IMR-90 (cell line): ENCODE results near the gene LCP1. TPM values are rescaled to one million over a fixed set of nuclear protein-coding genes. Genes with fewer than 3 reads are reported as not detected.

Experiments
- ATAC-seq: fragments of 200-7000 bp; cut with Tn5 transposase; 2 replicates; pipeline ENCODE4 v1.9.1; 2020; ENCODE audit warnings: low read depth, mild to moderate bottlenecking, moderate library complexity
- BruUV-seq: library from RNA; stranded (reverse); fragments of 400-500 nt; replicated peaks from 2 replicates; lab custom pipeline; 2021; lab: Mats Ljungman, UMichigan
- CTCF ChIA-PET: fragments of 300-600 bp; formaldehyde crosslinking; extraction: SDS; loops from one replicate; lab custom pipeline; 2021; ENCODE audit warnings: antibody characterized with exemption; lab: Yijun Ruan, JAX
- POLR2A ChIA-PET: fragments of 300-600 bp; sonication (Branson Sonifier 250); formaldehyde crosslinking; loops from one replicate; lab custom pipeline; 2022; ENCODE audit warnings: antibody characterized with exemption; ENCODE audit not compliant: unreplicated experiment; lab: Charles Lee
- DNase-seq: peaks from one replicate; pipeline ENCODE4 v3.0.0; 2013
- H2AFZ ChIP-seq: replicated peaks from 2 replicates; pipeline ENCODE3; 2013; ENCODE audit warnings: low read length, mild to moderate bottlenecking; ENCODE audit not compliant: poor library complexity
- H2AK5ac ChIP-seq: 2 replicates; pipeline ENCODE4 v1.6.1; 2013; ENCODE audit warnings: low read depth, low read length, inconsistent platforms
- H2AK9ac ChIP-seq: replicated peaks from 2 replicates; pipeline ENCODE3; 2013; ENCODE audit warnings: mild to moderate bottlenecking, low read depth, low read length, moderate library complexity; ENCODE audit not compliant: poor library complexity
- H2BK120ac ChIP-seq: 2 replicates; pipeline ENCODE4 v1.6.1; 2013; ENCODE audit warnings: low read depth, low read length, inconsistent platforms
- H2BK15ac ChIP-seq: 3 replicates; pipeline ENCODE4 v1.6.1; 2013; ENCODE audit warnings: low read depth, low read length, inconsistent platforms
- H2BK20ac ChIP-seq: 2 replicates; pipeline ENCODE4 v1.6.1; 2013; ENCODE audit warnings: low read depth, mild to moderate bottlenecking, inconsistent platforms, low read length, moderate library complexity
- H2BK5ac ChIP-seq: 2 replicates; pipeline ENCODE4 v1.6.1; 2013; ENCODE audit warnings: mild to moderate bottlenecking, low read depth, low read length, inconsistent platforms; ENCODE audit not compliant: poor library complexity, severe bottlenecking
- H3K14ac ChIP-seq: replicated peaks from 2 replicates; pipeline ENCODE4 v1.6.1; 2013; ENCODE audit warnings: low read depth, low read length, inconsistent platforms
- H3K18ac ChIP-seq: 2 replicates; pipeline ENCODE4 v1.6.1; 2013; ENCODE audit warnings: low read depth, low read length, control low read depth
- H3K23ac ChIP-seq: 2 replicates; pipeline ENCODE4 v1.6.1; 2013; ENCODE audit warnings: low read depth, low read length, inconsistent platforms
- H3K27ac ChIP-seq: 2 replicates; pipeline ENCODE4 v1.5.1; 2013; ENCODE audit warnings: mild to moderate bottlenecking, control low read depth, low read length; ENCODE audit not compliant: insufficient read depth
- H3K27me3 ChIP-seq: 2 replicates; pipeline ENCODE4 v1.6.1; 2013; ENCODE audit warnings: low read length; ENCODE audit not compliant: control insufficient read depth, insufficient read depth
- H3K36me3 ChIP-seq: 2 replicates; pipeline ENCODE4 v1.6.1; 2013; ENCODE audit warnings: low read length, mixed read lengths; ENCODE audit not compliant: control insufficient read depth, insufficient read depth
- H3K4ac ChIP-seq: 2 replicates; pipeline ENCODE4 v1.6.1; 2013; ENCODE audit warnings: low read depth, low read length, inconsistent platforms
- H3K4me1 ChIP-seq: 2 replicates; pipeline ENCODE4 v1.6.1; 2013; ENCODE audit warnings: low read length, mixed read lengths; ENCODE audit not compliant: control insufficient read depth, insufficient read depth
- H3K4me2 ChIP-seq: 2 replicates; pipeline ENCODE4 v1.6.1; 2013; ENCODE audit warnings: low read depth, mild to moderate bottlenecking, control low read depth, low read length, moderate library complexity
- H3K4me3 ChIP-seq: 2 replicates; pipeline ENCODE4 v1.5.1; 2013; ENCODE audit warnings: low read depth, mild to moderate bottlenecking, control low read depth, low read length, moderate library complexity; ENCODE audit not compliant: insufficient read depth
- H3K56ac ChIP-seq: 2 replicates; pipeline ENCODE4 v1.6.1; 2013; ENCODE audit warnings: low read length, inconsistent platforms; ENCODE audit not compliant: insufficient read depth; ENCODE audit errors: extremely low read depth
- H3K79me1 ChIP-seq, 2 experiments: 2 replicates each; pipeline ENCODE4 v1.6.1; 2013; ENCODE audit warnings: low read length in 2 of 2, inconsistent platforms in 1 of 2, low read depth in 1 of 2
- H3K9ac ChIP-seq: 2 replicates; pipeline ENCODE4 v1.6.1; 2013; ENCODE audit warnings: low read depth, low read length, control low read depth
- H3K9me1 ChIP-seq: 2 replicates; pipeline ENCODE4 v1.6.1; 2013; ENCODE audit warnings: low read length, inconsistent platforms; ENCODE audit not compliant: insufficient read depth
- H3K9me3 ChIP-seq: 2 replicates; pipeline ENCODE4 v1.6.1; 2013; ENCODE audit warnings: low read length; ENCODE audit not compliant: control insufficient read depth, insufficient read depth
- H4K20me1 ChIP-seq: 2 replicates; pipeline ENCODE4 v1.6.1; 2013; ENCODE audit warnings: low read length, inconsistent platforms; ENCODE audit not compliant: insufficient read depth
- H4K5ac ChIP-seq: 2 replicates; pipeline ENCODE4 v1.6.1; 2013; ENCODE audit warnings: mild to moderate bottlenecking, low read depth, low read length, control low read depth
- H4K8ac ChIP-seq, 2 experiments: 2 replicates each; pipeline ENCODE4 v1.6.1; 2013; ENCODE audit warnings: low read depth in 2 of 2, low read length in 2 of 2, control low read depth in 1 of 2, inconsistent platforms in 1 of 2
- H4K91ac ChIP-seq: 2 replicates; pipeline ENCODE4 v1.6.1; 2013; ENCODE audit warnings: low read depth, low read length, inconsistent platforms; ENCODE audit not compliant: insufficient read depth
- BHLHE40 ChIP-seq: fragments of 150-350 bp; IDR thresholded peaks from 2 replicates; pipeline ENCODE4 v1.6.1; 2016; ENCODE audit warnings: mild to moderate bottlenecking, low read depth, low read length
- CEBPB ChIP-seq: IDR thresholded peaks from 2 replicates; pipeline ENCODE4 v1.6.1; 2012; ENCODE audit warnings: low read depth, low read length, improper control_type of control experiment
- CHD1 ChIP-seq: IDR thresholded peaks from 2 replicates; pipeline ENCODE4 v1.6.1; 2012; ENCODE audit warnings: low read depth, low read length, improper control_type of control experiment
- CTCF ChIP-seq: conservative IDR thresholded peaks from 2 replicates; pipeline ENCODE4 v1.5.1; 2012; ENCODE audit warnings: mild to moderate bottlenecking, low read depth, low read length, improper control_type of control experiment
- ELK1 ChIP-seq: fragments of 150-350 bp; IDR thresholded peaks from 2 replicates; pipeline ENCODE4 v1.6.1; 2016; ENCODE audit warnings: low read depth, mild to moderate bottlenecking, low read length, moderate library complexity, borderline replicate concordance
- FOS ChIP-seq: fragments of 150-350 bp; IDR thresholded peaks from 2 replicates; pipeline ENCODE4 v1.6.1; 2016; ENCODE audit warnings: low read depth, low read length
- MAFK ChIP-seq: IDR thresholded peaks from 2 replicates; pipeline ENCODE4 v1.6.1; 2012; ENCODE audit warnings: low read depth, low read length, improper control_type of control experiment
- MAZ ChIP-seq: IDR thresholded peaks from 2 replicates; pipeline ENCODE4 v1.6.1; 2012; ENCODE audit warnings: low read depth, mild to moderate bottlenecking, low read length, improper control_type of control experiment, moderate library complexity, borderline replicate concordance
- MXI1 ChIP-seq: IDR thresholded peaks from 2 replicates; pipeline ENCODE4 v1.6.1; 2012; ENCODE audit warnings: low read depth, mild to moderate bottlenecking, low read length, moderate library complexity, borderline replicate concordance
- NFE2L2 ChIP-seq: fragments of 150-350 bp; IDR thresholded peaks from 2 replicates; pipeline ENCODE4 v1.6.1; 2016; ENCODE audit warnings: low read depth, mild to moderate bottlenecking, low read length
- POLR2A ChIP-seq: IDR thresholded peaks from 2 replicates; pipeline ENCODE4 v1.6.1; 2012; ENCODE audit warnings: mild to moderate bottlenecking, low read depth, low read length
- RAD21 ChIP-seq: IDR thresholded peaks from 2 replicates; pipeline ENCODE4 v1.6.1; 2012; ENCODE audit warnings: low read length, improper control_type of control experiment
- RCOR1 ChIP-seq: IDR thresholded peaks from 2 replicates; pipeline ENCODE4 v1.6.1; 2012; ENCODE audit warnings: mild to moderate bottlenecking, low read length, improper control_type of control experiment; ENCODE audit not compliant: insufficient replicate concordance
- RFX5 ChIP-seq: IDR thresholded peaks from 2 replicates; pipeline ENCODE4 v1.8.0; 2012; ENCODE audit warnings: low read depth, mild to moderate bottlenecking, low read length, moderate library complexity
- SMC3 ChIP-seq: fragments of 150-350 bp; IDR thresholded peaks from 2 replicates; pipeline ENCODE4 v1.6.1; 2016; ENCODE audit warnings: low read depth, mild to moderate bottlenecking, antibody characterized with exemption, low read length, moderate library complexity
- USF2 ChIP-seq: fragments of 150-350 bp; IDR thresholded peaks from 2 replicates; pipeline ENCODE4 v1.6.1; 2017; ENCODE audit warnings: mild to moderate bottlenecking, antibody characterized with exemption, low read length, low read depth
- dilution Hi-C: fragments of 300-500 bp; cut with HindIII; formaldehyde crosslinking; loops from one replicate; pipeline ENCODE4 v1.14.3; 2018; ENCODE audit warnings: low sequenced_read_pairs; ENCODE audit not compliant: unreplicated experiment
- in situ Hi-C: fragments of 300-500 bp; cut with MboI; formaldehyde crosslinking; loops from 3 replicates; pipeline ENCODE4 v1.14.3; 2019; ENCODE audit warnings: low sequenced_read_pairs, inconsistent platforms, mixed read lengths
- intact Hi-C: fragments of 100-400 bp; cut with micrococcal nuclease; formaldehyde crosslinking; loops from 2 replicates; pipeline ENCODE4 v1.10.0; 2022
- polyA plus RNA-seq, 3 experiments: library from polyadenylated mRNA; depleted of rRNA; stranded (reverse); fragments of >200 nt; gene quantifications; 2 replicates each; pipeline ENCODE4 v1.2.3, GENCODE V29; 2012; ENCODE audit warnings: low replicate concordance in 1 of 3
- total RNA-seq: library from RNA; depleted of rRNA; stranded (reverse); fragments of >200 nt; gene quantifications from 2 replicates; pipeline ENCODE4 v1.2.3, GENCODE V29; 2012

LCP1 gene
- total and polyA plus RNA-seq, 2 of the 4 experiments (the other 2 are of a cell fraction), result not detected

GRCh38 chr13:46102255-46102605 is 79.7 kb downstream of the LCP1 start:
- Histone ChIP-seq H2BK20ac (no peak overlapping the region), H3K9me1 (no peaks in the 10 kb centered on the region), H2BK5ac (no peak overlapping the region), H3K9ac (no peak overlapping the region), H2BK120ac (no peak overlapping the region), H4K91ac (no peak overlapping the region), H3K23ac (no peak overlapping the region), H3K4me3 (no peak overlapping the region), H3K27ac (no peak overlapping the region), H3K79me1 (no peaks in the 10 kb centered on the region), H3K18ac (no peak overlapping the region), H3K36me3 (no peaks in the 10 kb centered on the region), H4K20me1 (no peaks in the 10 kb centered on the region), H3K27me3 (0 out of 2 replicates have a peak, but pooled peaks cover 3% of the 10 kb centered on the region), H3K4ac (no peak overlapping the region), H4K8ac (no peak overlapping the region), H3K4me1 (no peaks in the 10 kb centered on the region), H2AFZ (no peak overlapping the region), H2AK5ac (no peak overlapping the region), H4K5ac (no peak overlapping the region), H2AK9ac (no peak overlapping the region), H3K14ac (no peak overlapping the region), H3K4me2 (no peak overlapping the region), H3K56ac (no peak overlapping the region), H2BK15ac (no peak overlapping the region), H3K9me3 (no peaks in the 10 kb centered on the region)
- no TSS peak for BruUV-seq
- CTCF ChIA-PET, result no interaction called here
- ATAC-seq, result no peak
- TF ChIP-seq CHD1, result no peak
- no peak for TF ChIP-seq NFE2L2
- TF ChIP-seq MXI1, result no peak
- no peak for TF ChIP-seq ELK1
- TF ChIP-seq RFX5, result no peak
- TF ChIP-seq BHLHE40, result no peak
- no peak for TF ChIP-seq RCOR1
- no peak for TF ChIP-seq MAZ
- TF ChIP-seq CEBPB, result no peak
- no peak for TF ChIP-seq RAD21
- no peak for TF ChIP-seq SMC3
- no peak for TF ChIP-seq FOS
- no peak for TF ChIP-seq USF2
- TF ChIP-seq MAFK, result no peak
- no peak for TF ChIP-seq CTCF
- TF ChIP-seq POLR2A, result no peak
- in situ Hi-C loops (no loop called here), intact Hi-C loops (no loop called here), dilution Hi-C loops (no loop called here)
- POLR2A ChIA-PET, result no interaction called here
- DNase-seq, result no peak
